AG04450 (cell line): ENCODE results near the gene HOXD8. TPM values are rescaled to one million over a fixed set of nuclear protein-coding genes. Genes with fewer than 3 reads are reported as not detected.

Experiments used
- CTCF ChIA-PET: fragments of 300-600, 350-600 bp; formaldehyde crosslinking; extraction: SDS; loops from one replicate; lab custom pipeline; 2022; ENCODE audit warnings: antibody characterized with exemption, inconsistent platforms; lab: Charles Lee
- POLR2A ChIA-PET: fragments of 350-600 bp; formaldehyde crosslinking; extraction: SDS; loops from one replicate; lab custom pipeline; 2021; ENCODE audit warnings: antibody characterized with exemption, inconsistent platforms; lab: Yijun Ruan, JAX
- DNase-seq: peaks from one replicate; pipeline ENCODE4 v3.0.0-alpha.2; 2011; ENCODE audit warnings: low read depth, low spot score
- H3K27ac ChIP-seq: one replicate; pipeline ENCODE4 v1.5.1; 2012; ENCODE audit warnings: low read depth, low read length, control low read depth
- H3K27me3 ChIP-seq: one replicate; pipeline ENCODE4 v1.6.0; 2012; ENCODE audit warnings: low read length; ENCODE audit not compliant: control insufficient read depth, insufficient read depth
- H3K4me3 ChIP-seq: 2 replicates; pipeline ENCODE4 v1.5.1; 2011; ENCODE audit warnings: mild to moderate bottlenecking, low read depth, low read length, control low read depth
- H3K9me3 ChIP-seq: 2 replicates; pipeline ENCODE4 v1.5.1; 2012; ENCODE audit warnings: low read length; ENCODE audit not compliant: control insufficient read depth, insufficient read depth
- polyA plus RNA-seq: library from polyadenylated mRNA; depleted of rRNA; stranded (reverse); fragments of >200 nt; gene quantifications from 2 replicates; pipeline ENCODE4 v1.2.3, GENCODE V29; 2011
- TF ChIP-seq, protein P1 (sequence below): IDR thresholded peaks from 2 replicates; pipeline ENCODE4 v1.5.1; 2011; ENCODE audit warnings: low read depth, low read length, control low read depth, inconsistent platforms

The HOXD8 gene
- polyA plus RNA-seq, 1 experiment: not detected

DNA sequence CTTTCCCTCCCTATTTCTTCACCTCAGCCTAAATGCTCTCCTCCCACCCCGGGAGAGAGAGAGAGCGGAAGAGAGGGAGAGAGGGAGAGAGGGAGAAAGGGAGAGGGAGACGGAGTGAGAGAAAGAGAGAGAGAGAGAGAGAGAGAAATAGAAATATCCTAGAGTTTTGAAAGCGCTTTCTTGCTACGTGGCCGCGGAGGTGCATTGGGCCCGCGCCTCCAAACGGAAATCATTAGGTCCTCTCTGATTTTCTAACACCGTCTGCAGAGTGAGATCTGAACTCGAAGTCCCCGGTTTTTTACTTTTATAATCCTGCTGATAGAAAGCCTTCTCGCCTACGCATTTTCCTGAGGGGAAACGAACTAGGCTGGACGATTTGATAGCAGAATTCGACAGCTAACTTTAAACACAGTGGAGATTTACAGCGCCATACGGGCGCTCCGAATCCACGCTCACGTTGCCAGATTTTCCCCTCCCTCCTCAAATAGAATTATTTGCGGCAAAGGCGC, 44.8 kb upstream of the HOXD8 start:
- POLR2A ChIA-PET: no interaction called here
- Histone ChIP-seq H3K27ac (no peak overlapping the region), H3K27me3 (peaks cover 88% of the 10 kb centered on the region), H3K4me3 (no peak overlapping the region), H3K9me3 (peaks cover 35% of the 10 kb centered on the region)
- DNase-seq: no peak
- CTCF ChIA-PET: interaction anchor here (0.6 to 2.1 kb wide), 4 partner anchors 10 to 400 kb away, joined by 3 to 28 read pairs (median 6); no protein-coding TSS in a partner anchor
- TF ChIP-seq, protein P1, sequence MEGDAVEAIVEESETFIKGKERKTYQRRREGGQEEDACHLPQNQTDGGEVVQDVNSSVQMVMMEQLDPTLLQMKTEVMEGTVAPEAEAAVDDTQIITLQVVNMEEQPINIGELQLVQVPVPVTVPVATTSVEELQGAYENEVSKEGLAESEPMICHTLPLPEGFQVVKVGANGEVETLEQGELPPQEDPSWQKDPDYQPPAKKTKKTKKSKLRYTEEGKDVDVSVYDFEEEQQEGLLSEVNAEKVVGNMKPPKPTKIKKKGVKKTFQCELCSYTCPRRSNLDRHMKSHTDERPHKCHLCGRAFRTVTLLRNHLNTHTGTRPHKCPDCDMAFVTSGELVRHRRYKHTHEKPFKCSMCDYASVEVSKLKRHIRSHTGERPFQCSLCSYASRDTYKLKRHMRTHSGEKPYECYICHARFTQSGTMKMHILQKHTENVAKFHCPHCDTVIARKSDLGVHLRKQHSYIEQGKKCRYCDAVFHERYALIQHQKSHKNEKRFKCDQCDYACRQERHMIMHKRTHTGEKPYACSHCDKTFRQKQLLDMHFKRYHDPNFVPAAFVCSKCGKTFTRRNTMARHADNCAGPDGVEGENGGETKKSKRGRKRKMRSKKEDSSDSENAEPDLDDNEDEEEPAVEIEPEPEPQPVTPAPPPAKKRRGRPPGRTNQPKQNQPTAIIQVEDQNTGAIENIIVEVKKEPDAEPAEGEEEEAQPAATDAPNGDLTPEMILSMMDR: no peak

DNA sequence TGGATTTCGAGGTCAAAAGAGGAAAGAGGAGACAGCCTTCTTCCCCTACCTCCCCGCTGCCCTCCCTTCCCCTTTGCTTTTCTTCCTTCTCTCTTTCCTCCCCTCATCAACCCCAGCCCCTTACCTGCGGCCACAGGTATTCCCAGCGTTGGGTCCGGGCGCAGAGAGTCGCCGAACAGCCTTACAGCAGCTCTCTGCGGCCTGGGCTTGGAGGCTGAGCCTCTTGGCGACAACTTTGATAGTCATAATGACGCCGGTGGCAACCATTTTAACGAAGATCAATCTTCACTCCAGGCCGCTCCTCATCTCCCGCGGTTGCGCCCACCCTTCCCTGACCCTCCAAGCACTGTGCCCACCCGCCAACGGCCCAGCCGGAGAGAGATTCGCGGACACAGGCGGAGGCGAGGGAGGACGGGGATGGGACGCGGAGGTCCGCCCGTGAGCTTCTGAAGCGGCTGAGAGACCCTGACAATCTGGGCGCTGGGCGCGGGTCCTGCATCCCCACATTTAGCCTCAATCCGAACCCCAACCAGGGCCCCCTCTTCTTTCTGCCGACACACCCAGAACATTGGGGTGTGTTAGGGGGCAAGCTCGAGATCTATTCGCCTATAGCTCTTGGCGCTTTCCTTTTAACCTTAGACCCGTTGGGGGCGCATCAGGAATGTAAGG, 44.3 kb upstream of the HOXD8 start:
- no peak overlapping the region for H3K27ac ChIP-seq
- peaks cover 85% of the 10 kb centered on the region for H3K27me3 ChIP-seq
- DNase-seq: no peak
- CTCF ChIA-PET: interaction anchor here (0.8 to 2.1 kb wide), 6 partner anchors 11 to 834 kb away, joined by 3 to 28 read pairs (median 4); no protein-coding TSS in a partner anchor
- TF ChIP-seq, protein P1: no peak
- POLR2A ChIA-PET: no interaction called here
- H3K9me3 ChIP-seq: peaks cover 35% of the 10 kb centered on the region
- no peak overlapping the region for H3K4me3 ChIP-seq

DNA sequence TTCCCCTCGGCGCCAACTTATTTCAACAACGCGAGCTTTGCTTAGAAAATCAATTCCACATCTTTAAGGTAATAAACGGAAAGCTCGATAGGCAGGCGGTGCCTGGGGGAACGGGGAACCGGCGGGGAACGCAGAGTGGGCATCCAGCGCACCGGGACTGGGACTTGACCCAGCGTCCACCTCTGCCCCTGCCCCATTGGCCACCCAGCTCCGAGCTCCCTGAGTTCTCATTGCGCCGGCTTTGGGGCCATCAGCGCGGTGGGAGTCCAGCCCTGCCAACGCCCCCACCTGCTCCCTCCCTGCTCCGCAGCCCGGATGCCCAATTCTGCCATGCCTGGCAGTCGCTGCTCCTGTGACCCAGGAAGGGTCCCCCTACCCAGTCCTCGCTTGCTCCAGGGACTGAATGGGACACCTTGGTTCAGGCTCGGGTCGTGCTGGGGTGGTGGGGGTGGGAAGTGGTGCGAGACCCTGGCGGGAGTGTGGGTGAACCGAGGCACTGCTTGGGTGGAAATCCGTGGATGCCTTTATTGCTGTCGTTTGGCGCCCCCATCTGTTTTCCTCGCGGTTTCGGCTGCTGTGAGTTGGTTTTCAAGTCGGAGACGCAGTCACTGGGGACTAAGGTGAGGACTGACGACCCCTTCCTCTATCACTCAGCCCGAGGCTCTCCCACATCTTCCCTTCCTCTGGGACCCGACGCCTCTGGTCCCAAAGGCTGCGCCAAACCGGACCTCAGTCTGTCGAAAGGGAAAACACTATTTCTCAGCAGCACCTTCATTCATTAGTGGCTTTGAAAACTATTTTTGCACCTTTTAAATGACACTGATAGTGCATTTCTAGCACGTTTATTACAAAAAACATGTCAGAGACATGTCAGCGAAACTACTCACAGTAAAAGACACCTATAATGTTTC, 43.4 kb upstream of the HOXD8 start:
- TF ChIP-seq, protein P1: peak; percentile 47
- H3K27me3 ChIP-seq: peaks cover 84% of the 10 kb centered on the region
- CTCF ChIA-PET: interaction anchor here (0.8 to 2.1 kb wide), 5 partner anchors 397 to 835 kb away, joined by 3 to 28 read pairs (median 4); no protein-coding TSS in a partner anchor
- no peak for DNase-seq
- no peak overlapping the region for H3K4me3 ChIP-seq
- no peak overlapping the region for H3K27ac ChIP-seq
- POLR2A ChIA-PET: no interaction called here
- H3K9me3 ChIP-seq: peaks cover 28% of the 10 kb centered on the region

DNA sequence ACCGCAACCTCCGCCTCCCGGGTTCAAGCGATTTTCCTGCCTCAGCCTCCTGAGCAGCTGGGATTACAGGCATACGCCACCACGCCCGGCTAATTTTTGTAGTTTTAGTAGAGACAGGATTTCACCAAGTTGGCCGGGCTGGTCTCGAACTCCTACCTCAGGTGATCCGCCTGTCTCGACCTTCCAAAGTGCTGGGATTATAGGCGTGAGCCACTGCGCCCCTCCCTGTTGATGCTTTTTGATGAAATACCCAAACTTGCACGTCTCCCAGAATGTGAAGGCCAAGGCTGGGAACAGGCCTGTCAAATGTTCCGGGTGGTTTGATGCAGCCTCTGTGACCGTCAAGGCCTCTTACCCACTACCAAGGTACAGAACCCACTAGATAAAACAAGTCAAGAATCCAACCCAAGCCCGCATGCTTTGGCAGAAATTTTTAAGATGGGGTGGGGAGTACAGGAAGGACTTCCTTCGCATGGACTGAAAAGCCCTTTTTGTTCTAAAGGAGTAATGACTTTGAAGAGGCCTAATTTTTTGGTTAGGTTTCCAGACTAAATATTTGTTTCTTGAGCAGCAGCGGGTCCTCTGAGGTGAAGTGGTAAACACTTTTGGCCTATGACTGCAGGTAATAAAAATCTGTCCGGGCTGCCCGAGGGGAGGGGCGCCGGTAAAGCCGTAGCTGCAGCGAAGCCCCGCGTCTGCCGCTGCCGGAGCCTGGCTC, 42.0 kb upstream of the HOXD8 start:
- CTCF ChIA-PET: interaction anchor here (0.6 to 3.2 kb wide), 5 partner anchors 10 to 429 kb away, joined by 4 to 65 read pairs (median 8); no protein-coding TSS in a partner anchor
- Histone ChIP-seq H3K9me3 (peaks cover 19% of the 10 kb centered on the region; the same call in 1 of the 2 replicates), H3K27ac (no peak overlapping the region), H3K27me3 (peaks cover 81% of the 10 kb centered on the region), H3K4me3 (no peak overlapping the region)
- POLR2A ChIA-PET: no interaction called here
- no peak for DNase-seq
- TF ChIP-seq, protein P1: no peak
